ENCODE measurements around the gene STPG3.

- TF ChIP-seq, protein P1, sequence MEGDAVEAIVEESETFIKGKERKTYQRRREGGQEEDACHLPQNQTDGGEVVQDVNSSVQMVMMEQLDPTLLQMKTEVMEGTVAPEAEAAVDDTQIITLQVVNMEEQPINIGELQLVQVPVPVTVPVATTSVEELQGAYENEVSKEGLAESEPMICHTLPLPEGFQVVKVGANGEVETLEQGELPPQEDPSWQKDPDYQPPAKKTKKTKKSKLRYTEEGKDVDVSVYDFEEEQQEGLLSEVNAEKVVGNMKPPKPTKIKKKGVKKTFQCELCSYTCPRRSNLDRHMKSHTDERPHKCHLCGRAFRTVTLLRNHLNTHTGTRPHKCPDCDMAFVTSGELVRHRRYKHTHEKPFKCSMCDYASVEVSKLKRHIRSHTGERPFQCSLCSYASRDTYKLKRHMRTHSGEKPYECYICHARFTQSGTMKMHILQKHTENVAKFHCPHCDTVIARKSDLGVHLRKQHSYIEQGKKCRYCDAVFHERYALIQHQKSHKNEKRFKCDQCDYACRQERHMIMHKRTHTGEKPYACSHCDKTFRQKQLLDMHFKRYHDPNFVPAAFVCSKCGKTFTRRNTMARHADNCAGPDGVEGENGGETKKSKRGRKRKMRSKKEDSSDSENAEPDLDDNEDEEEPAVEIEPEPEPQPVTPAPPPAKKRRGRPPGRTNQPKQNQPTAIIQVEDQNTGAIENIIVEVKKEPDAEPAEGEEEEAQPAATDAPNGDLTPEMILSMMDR (IDR thresholded peaks at IDR 0.05), result peak in 3 of 4 experiments; percentile 19 to 35 (median 22)
- TF ChIP-seq POLR2A (IDR thresholded peaks at IDR 0.05), result peak; percentile 39 to 69
Observed at GRCh38 chr9:137254624-137255447, 3.8 kb downstream of the STPG3 start, which contains the start of gene NELFB.
